Endothelial cell of umbilical vein (primary cell): ENCODE data around the gene DLL4. TPM values are rescaled to one million over a fixed set of nuclear protein-coding genes. Genes with fewer than 3 reads are reported as not detected.
A peak's percentile ranks its signal among the peaks of the same experiment; 100 is the strongest.
"Not testable (repeated sequence)": the region's sequence is repeated elsewhere in the genome, so short reads cannot be mapped to it uniquely, and the experiment has no call there.

Source experiments
- BruUV-seq: library from RNA; stranded (reverse); fragments of 400-500 nt; replicated peaks from 2 replicates; lab custom pipeline; 2021; lab: Mats Ljungman, UMichigan
- CTCF ChIA-PET: fragments of 300-600, 350-600 bp; sonication (Branson Sonifier 250); formaldehyde crosslinking; loops from one replicate; lab custom pipeline; 2021; ENCODE audit warnings: antibody characterized with exemption, inconsistent platforms; lab: Charles Lee
- POLR2A ChIA-PET: fragments of 300-600, 350-600 bp; sonication (Branson Sonifier 250); formaldehyde crosslinking; loops from one replicate; lab custom pipeline; 2021; ENCODE audit warnings: antibody characterized with exemption, inconsistent platforms; lab: Charles Lee
- DNase-seq: peaks from one replicate; pipeline ENCODE4 v3.0.0-alpha.2; 2011; ENCODE audit warnings: low read depth, low spot score
- FAIRE-seq: peaks from 2 replicates; lab custom pipeline; 2011; peaks lifted over from hg19 to GRCh38; lab: Jason Lieb, UNC
- H2AFZ ChIP-seq: 2 replicates; pipeline ENCODE4 v1.6.0; 2012; ENCODE audit warnings: low read depth, low read length, control low read depth, inconsistent platforms
- H3K27ac ChIP-seq: 2 replicates; pipeline ENCODE4 v1.5.1; 2011; ENCODE audit warnings: low read depth, mild to moderate bottlenecking, control low read depth, low read length, moderate library complexity; ENCODE audit not compliant: insufficient read depth
- H3K27me3 ChIP-seq, 2 experiments: 2 replicates each; pipeline versions ENCODE4 v1.6.0 to v1.6.1; 2011; ENCODE audit warnings: low read length in 2 of 2, mixed read lengths in 1 of 2; ENCODE audit not compliant: control insufficient read depth in 2 of 2, insufficient read depth in 2 of 2
- H3K36me3 ChIP-seq, 2 experiments: 2 replicates in 1 of 2; 3 replicates in 1 of 2; pipeline ENCODE4 v1.5.1; 2011; ENCODE audit warnings: low read length in 2 of 2, mild to moderate bottlenecking in 1 of 2, moderate library complexity in 1 of 2; ENCODE audit not compliant: control insufficient read depth in 2 of 2, insufficient read depth in 2 of 2; ENCODE audit errors: extremely low read depth in 1 of 2
- H3K4me1 ChIP-seq: 3 replicates; pipeline ENCODE4 v1.5.1; 2011; ENCODE audit warnings: mild to moderate bottlenecking, low read length; ENCODE audit not compliant: control insufficient read depth, insufficient read depth; ENCODE audit errors: extremely low read depth
- H3K4me2 ChIP-seq: 2 replicates; pipeline ENCODE4 v1.6.1; 2011; ENCODE audit warnings: low read length, control low read depth, mixed read lengths; ENCODE audit not compliant: insufficient read depth
- H3K4me3 ChIP-seq, 3 experiments: fragments of 200-600 bp in 1 of 3; sonication (generic), shearing (Covaris generic) in 1 of 3; replicated peaks in 1 of 3; 2 replicates each; pipeline ENCODE4 v1.5.1; 2011 to 2016; ENCODE audit warnings: control low read depth in 3 of 3, low read length in 3 of 3, mild to moderate bottlenecking in 2 of 3, inconsistent platforms in 1 of 3, low read depth in 1 of 3, moderate library complexity in 1 of 3; ENCODE audit not compliant: insufficient read depth in 1 of 3
- H3K79me2 ChIP-seq: 2 replicates; pipeline ENCODE4 v1.6.0; 2012; ENCODE audit warnings: low read length, inconsistent platforms; ENCODE audit not compliant: control insufficient read depth, insufficient read depth
- H3K9ac ChIP-seq: replicated peaks from 2 replicates; pipeline ENCODE3; 2011; ENCODE audit warnings: low read length, control low read depth; ENCODE audit not compliant: insufficient read depth; ENCODE audit errors: extremely low read depth
- H3K9me1 ChIP-seq: replicated peaks from 3 replicates; pipeline ENCODE4 v1.6.0; 2011; ENCODE audit warnings: mild to moderate bottlenecking, low read length; ENCODE audit not compliant: control insufficient read depth, insufficient read depth; ENCODE audit errors: extremely low read depth
- H3K9me3 ChIP-seq: replicated peaks from 2 replicates; pipeline ENCODE4 v1.5.1; 2012; ENCODE audit warnings: low read length, inconsistent platforms; ENCODE audit not compliant: control insufficient read depth, insufficient read depth
- H4K20me1 ChIP-seq: replicated peaks from 2 replicates; pipeline ENCODE3; 2011; ENCODE audit warnings: mild to moderate bottlenecking, low read length; ENCODE audit not compliant: control insufficient read depth, insufficient read depth; ENCODE audit errors: extremely low read depth
- EZH2 ChIP-seq: IDR thresholded peaks from 2 replicates; pipeline ENCODE4 v1.6.1; 2012; ENCODE audit warnings: borderline replicate concordance, low read depth, mild to moderate bottlenecking, moderate library complexity, low read length, inconsistent platforms; ENCODE audit not compliant: severe bottlenecking
- FOS ChIP-seq: IDR thresholded peaks from 2 replicates; pipeline ENCODE4 v1.6.1; 2011; ENCODE audit warnings: mild to moderate bottlenecking, low read length, moderate library complexity, borderline replicate concordance; ENCODE audit not compliant: insufficient read depth
- GATA2 ChIP-seq: IDR thresholded peaks from 2 replicates; pipeline ENCODE4 v1.7.0; 2011; ENCODE audit warnings: low read depth, mild to moderate bottlenecking, moderate library complexity, mixed read lengths, low read length; ENCODE audit not compliant: insufficient read length, insufficient read depth
- JUN ChIP-seq: IDR thresholded peaks from 2 replicates; pipeline ENCODE4 v1.6.1; 2011; ENCODE audit warnings: borderline replicate concordance, low read depth; ENCODE audit not compliant: insufficient read length, insufficient read depth
- MYC ChIP-seq: IDR thresholded peaks from one replicate; pipeline ENCODE4 v1.6.1; 2011; ENCODE audit warnings: mild to moderate bottlenecking, low read depth, low read length
- POLR2A ChIP-seq: IDR thresholded peaks from 2 replicates; pipeline ENCODE4 v1.6.1; 2012; ENCODE audit warnings: low read depth, mild to moderate bottlenecking, control low read depth, low read length
- POLR2AphosphoS5 ChIP-seq: IDR thresholded peaks from 2 replicates; pipeline ENCODE4 v1.6.1; 2012; ENCODE audit warnings: low read depth, mild to moderate bottlenecking, control low read depth, low read length, moderate library complexity; ENCODE audit not compliant: insufficient read depth
- dilution Hi-C: fragments of 300-500 bp; cut with MboI; formaldehyde crosslinking; loops from one replicate; pipeline ENCODE4 v1.15.0; 2019; ENCODE audit warnings: low sequenced_read_pairs; ENCODE audit not compliant: extremely low pct_ligation_motif_present
- intact Hi-C: fragments of 100-400 bp; cut with micrococcal nuclease; formaldehyde crosslinking; loops from one replicate; pipeline ENCODE4 v1.10.0; 2022
- polyA plus RNA-seq, 4 experiments: library from polyadenylated mRNA; depleted of rRNA in 3 of 4; stranded (reverse) in 3 of 4; unstranded in 1 of 4; fragments of >200 nt; gene quantifications; 2 replicates each; pipeline versions ENCODE4 v1.2.1 to v1.2.3, GENCODE V29; 2011 to 2012; ENCODE audit warnings: missing spikeins in 1 of 4
- total RNA-seq: library from RNA; stranded (reverse); gene quantifications from 2 replicates; pipeline ENCODE4 v1.2.3, GENCODE V29; 2021
- TF ChIP-seq, protein P1 (sequence below), 2 donors: IDR thresholded peaks; 1 replicate in 1 of 2; 2 replicates in 1 of 2; pipeline ENCODE4 v1.5.1; 2011; ENCODE audit warnings: low read length in 2 of 2, mild to moderate bottlenecking in 2 of 2, moderate library complexity in 2 of 2, control low read depth in 1 of 2, inconsistent platforms in 1 of 2, low read depth in 1 of 2; ENCODE audit not compliant: insufficient read depth in 1 of 2; ENCODE audit errors: extremely low read depth in 1 of 2
- TF ChIP-seq, protein P2 (sequence below): IDR thresholded peaks from 2 replicates; pipeline ENCODE4 v1.6.1; 2011; ENCODE audit not compliant: insufficient read depth, insufficient read length

The DLL4 gene
- total and polyA plus RNA-seq, 2 donors (not counting 3 experiments of a cell fraction or from before 2014, with no cell fraction given): 55.2 to 57.8 TPM

DNA sequence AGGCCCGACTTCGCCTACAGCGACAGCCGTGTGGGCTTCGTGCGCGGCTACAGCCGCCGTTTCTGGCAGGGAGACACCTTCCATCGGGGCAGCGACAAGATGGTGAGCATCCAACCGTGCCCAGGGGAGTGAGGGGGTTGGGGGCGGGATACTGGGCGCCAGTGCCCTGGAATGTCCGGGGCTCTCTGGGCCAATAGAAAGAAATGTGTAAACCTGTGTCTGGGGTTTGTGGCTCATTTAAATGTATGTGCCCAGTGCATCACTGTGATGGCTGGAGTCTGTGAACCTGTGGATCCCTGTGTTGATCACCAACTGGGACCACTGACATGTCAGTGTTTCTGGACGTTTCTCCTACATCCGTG is 24.6 kb downstream of the DLL4 start:
- TSS peak; percentile 54 for BruUV-seq
- CTCF ChIA-PET: interaction anchor here (0.6 to 9.3 kb wide), 16 partner anchors 10 to 110 kb away, joined by 3 to 101 read pairs (median 3); partner anchors contain the start of genes SPINT1 and VPS18
- H3K9me1 ChIP-seq: no peaks in the 10 kb centered on the region
- H3K9ac ChIP-seq: peak overlapping the region; percentile 7
- H3K79me2 ChIP-seq: no peaks in the 10 kb centered on the region
- FAIRE-seq (no peak), DNase-seq (no peak)
- no peaks in the 10 kb centered on the region for H3K27me3 ChIP-seq
- POLR2A ChIA-PET: interaction anchor here (0.6 to 1.7 kb wide), 9 partner anchors 9 to 892 kb away, joined by 3 to 19 read pairs (median 4); partner anchors contain the start of gene DLL4
- peak overlapping the region; percentile 67 for H3K4me2 ChIP-seq
- H3K36me3 ChIP-seq: peaks cover 0 to 2% of the 10 kb centered on the region in 2 experiments
- dilution Hi-C loops: no loop called here
- H4K20me1 ChIP-seq: no peaks in the 10 kb centered on the region
- peaks cover 10% of the 10 kb centered on the region for H3K4me1 ChIP-seq
- peak overlapping the region; percentile 21 for H3K27ac ChIP-seq
- peak overlapping the region; percentile 81 for H2AFZ ChIP-seq
- H3K9me3 ChIP-seq: no peaks in the 10 kb centered on the region
- H3K4me3 ChIP-seq: peak overlapping the region; percentile 32 to 90 (median 37)
- intact Hi-C loops: loop anchor here (1.0 to 2.0 kb wide), 3 partner anchors 11 to 47 kb away; no protein-coding TSS in a partner anchor
- TF ChIP-seq, protein P1, sequence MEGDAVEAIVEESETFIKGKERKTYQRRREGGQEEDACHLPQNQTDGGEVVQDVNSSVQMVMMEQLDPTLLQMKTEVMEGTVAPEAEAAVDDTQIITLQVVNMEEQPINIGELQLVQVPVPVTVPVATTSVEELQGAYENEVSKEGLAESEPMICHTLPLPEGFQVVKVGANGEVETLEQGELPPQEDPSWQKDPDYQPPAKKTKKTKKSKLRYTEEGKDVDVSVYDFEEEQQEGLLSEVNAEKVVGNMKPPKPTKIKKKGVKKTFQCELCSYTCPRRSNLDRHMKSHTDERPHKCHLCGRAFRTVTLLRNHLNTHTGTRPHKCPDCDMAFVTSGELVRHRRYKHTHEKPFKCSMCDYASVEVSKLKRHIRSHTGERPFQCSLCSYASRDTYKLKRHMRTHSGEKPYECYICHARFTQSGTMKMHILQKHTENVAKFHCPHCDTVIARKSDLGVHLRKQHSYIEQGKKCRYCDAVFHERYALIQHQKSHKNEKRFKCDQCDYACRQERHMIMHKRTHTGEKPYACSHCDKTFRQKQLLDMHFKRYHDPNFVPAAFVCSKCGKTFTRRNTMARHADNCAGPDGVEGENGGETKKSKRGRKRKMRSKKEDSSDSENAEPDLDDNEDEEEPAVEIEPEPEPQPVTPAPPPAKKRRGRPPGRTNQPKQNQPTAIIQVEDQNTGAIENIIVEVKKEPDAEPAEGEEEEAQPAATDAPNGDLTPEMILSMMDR (IDR thresholded peaks at IDR 0.05; ENCODE audit: extremely low read depth in 1 of 2, insufficient read depth in 1 of 2, low read depth in 1 of 2, low read length in 2 of 2): no peak
- TF ChIP-seq MYC (no peak), POLR2AphosphoS5 (no peak), GATA2 (no peak), JUN (no peak), EZH2 (no peak), FOS (no peak), POLR2A (no peak)
- TF ChIP-seq, protein P2, sequence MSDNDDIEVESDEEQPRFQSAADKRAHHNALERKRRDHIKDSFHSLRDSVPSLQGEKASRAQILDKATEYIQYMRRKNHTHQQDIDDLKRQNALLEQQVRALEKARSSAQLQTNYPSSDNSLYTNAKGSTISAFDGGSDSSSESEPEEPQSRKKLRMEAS: no peak

DNA sequence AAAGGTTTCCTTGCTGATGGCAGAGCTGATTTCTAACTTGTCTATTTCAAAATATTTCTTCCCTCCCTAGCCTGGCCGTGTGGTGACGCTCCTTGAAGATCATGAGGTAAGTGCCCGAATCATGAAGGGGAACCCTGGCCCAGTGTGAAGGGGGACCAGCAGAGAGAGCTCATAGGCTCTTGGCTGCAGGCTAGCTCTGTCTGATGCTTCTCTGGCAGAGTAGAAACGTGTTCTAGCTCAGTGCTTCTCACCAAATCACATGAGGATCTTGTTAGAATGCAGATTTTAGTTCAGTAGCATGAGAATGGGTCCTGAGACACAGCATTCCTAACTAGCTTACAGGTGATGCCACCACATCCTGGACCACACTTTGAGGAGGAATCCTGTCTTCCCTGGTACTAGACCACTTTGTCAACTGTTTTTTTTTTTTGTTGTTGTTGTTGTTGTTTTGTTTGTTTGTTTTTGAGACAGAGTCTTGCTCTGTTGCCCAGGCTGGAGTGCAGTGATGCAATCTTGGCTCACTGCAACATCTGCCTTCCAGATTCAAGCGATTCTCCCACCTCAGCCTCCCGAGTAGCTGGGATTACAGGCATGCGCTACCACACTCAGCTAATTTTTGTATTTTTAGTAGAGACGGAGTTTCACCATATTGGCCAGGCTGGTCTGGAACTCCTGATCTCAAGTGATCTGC is 25.2 kb downstream of the DLL4 start:
- H3K27me3 ChIP-seq, DNase-seq, FAIRE-seq, H2AFZ ChIP-seq, H3K27ac ChIP-seq, H3K4me3 ChIP-seq, H3K9me1 ChIP-seq, H3K9ac ChIP-seq, H3K9me3 ChIP-seq, H3K36me3 ChIP-seq, H4K20me1 ChIP-seq, intact Hi-C loops, dilution Hi-C loops, BruUV-seq, H3K79me2 ChIP-seq: not testable (repeated sequence)
- Histone ChIP-seq H3K4me2 (peak overlapping the region; percentile 67), H3K4me1 (peaks cover 10% of the 10 kb centered on the region)
- CTCF ChIA-PET: interaction anchor here (0.7 to 9.3 kb wide), 10 partner anchors 10 to 68 kb away, joined by 3 to 101 read pairs (median 16); no protein-coding TSS in a partner anchor
- POLR2A ChIA-PET: interaction anchor here (0.6 to 1.0 kb wide), 3 partner anchors 13 to 891 kb away, joined by 3 to 5 read pairs (median 4); no protein-coding TSS in a partner anchor
